Right lobe of liver (tissue), 4 donors: ENCODE measurements around the gene SYNE1.

Experiments used
- POLR2A ChIP-seq: fragments of 450-650 bp; IDR thresholded peaks from one replicate; pipeline ENCODE4 v1.6.1; 2017; ENCODE audit warnings: antibody characterized with exemption, mild to moderate bottlenecking
- TF ChIP-seq, protein P1 (sequence below), 4 donors: fragments of 200-600 bp in 3 of 4; fragments of 450-650 bp in 1 of 4; IDR thresholded peaks; one replicate each; pipeline versions ENCODE4 v1.5.1 to v1.8.0; 2016 to 2022; ENCODE audit warnings: antibody characterized with exemption in 4 of 4, mild to moderate bottlenecking in 2 of 4
- donor health status: DM: no; HTN: no; CAD: no.
- donor health status: DM: no; HTN: no; CAD: no.
- donor health status: DM: no; HTN: yes; CAD: no.

DNA sequence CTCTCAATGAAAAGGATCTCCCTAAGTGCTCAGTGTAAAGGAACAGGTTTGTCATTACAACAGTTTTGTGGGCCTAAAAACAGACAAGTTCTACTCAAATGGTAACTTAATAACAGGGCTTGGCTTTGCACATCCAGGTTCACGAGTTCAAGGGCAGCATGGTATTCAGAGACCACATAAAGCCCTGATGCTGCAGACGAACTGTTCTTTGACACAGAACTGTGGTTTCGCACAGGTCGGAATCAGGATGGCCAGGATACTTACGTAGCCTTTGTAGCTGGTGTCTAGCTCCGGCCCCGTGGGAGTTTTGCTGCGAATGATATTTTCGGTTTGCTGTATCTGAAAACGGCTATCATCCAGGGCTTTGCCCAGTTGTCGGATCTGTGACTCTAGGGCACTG lies 493.8 kb downstream of the SYNE1 start:
- no peak for TF ChIP-seq POLR2A
- TF ChIP-seq, protein P1, sequence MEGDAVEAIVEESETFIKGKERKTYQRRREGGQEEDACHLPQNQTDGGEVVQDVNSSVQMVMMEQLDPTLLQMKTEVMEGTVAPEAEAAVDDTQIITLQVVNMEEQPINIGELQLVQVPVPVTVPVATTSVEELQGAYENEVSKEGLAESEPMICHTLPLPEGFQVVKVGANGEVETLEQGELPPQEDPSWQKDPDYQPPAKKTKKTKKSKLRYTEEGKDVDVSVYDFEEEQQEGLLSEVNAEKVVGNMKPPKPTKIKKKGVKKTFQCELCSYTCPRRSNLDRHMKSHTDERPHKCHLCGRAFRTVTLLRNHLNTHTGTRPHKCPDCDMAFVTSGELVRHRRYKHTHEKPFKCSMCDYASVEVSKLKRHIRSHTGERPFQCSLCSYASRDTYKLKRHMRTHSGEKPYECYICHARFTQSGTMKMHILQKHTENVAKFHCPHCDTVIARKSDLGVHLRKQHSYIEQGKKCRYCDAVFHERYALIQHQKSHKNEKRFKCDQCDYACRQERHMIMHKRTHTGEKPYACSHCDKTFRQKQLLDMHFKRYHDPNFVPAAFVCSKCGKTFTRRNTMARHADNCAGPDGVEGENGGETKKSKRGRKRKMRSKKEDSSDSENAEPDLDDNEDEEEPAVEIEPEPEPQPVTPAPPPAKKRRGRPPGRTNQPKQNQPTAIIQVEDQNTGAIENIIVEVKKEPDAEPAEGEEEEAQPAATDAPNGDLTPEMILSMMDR (IDR thresholded peaks at IDR 0.05): no peak
